Stimulated activated memory B cell treated with anti-CD40 and anti-IgM and Interleukin-4, amounts not matched to agents 10 μg/mL and 1 μg/mL and 100 μg/mL, for 72 hours (primary cell): ENCODE data around the gene XRRA1.

Experiments
- ATAC-seq: fragments of 150-1000 bp; cut with Tn5 transposase; 2 replicates; pipeline ENCODE4 v1.10.0; 2021
- H3K27ac Mint-ChIP-seq: one replicate; pipeline ENCODE4 v1.8.0; 2022; ENCODE audit warnings: mild to moderate bottlenecking, mixed read lengths
- H3K27me3 Mint-ChIP-seq: one replicate; pipeline ENCODE4 v1.8.0; 2022; ENCODE audit warnings: mixed read lengths
- H3K36me3 Mint-ChIP-seq: one replicate; pipeline ENCODE4 v1.8.0; 2022; ENCODE audit warnings: mixed read lengths
- H3K4me1 Mint-ChIP-seq: one replicate; pipeline ENCODE4 v1.8.0; 2022; ENCODE audit warnings: mixed read lengths
- H3K4me3 Mint-ChIP-seq: one replicate; pipeline ENCODE4 v1.8.0; 2022; ENCODE audit warnings: mild to moderate bottlenecking, moderate library complexity, mixed read lengths
- H3K9me3 Mint-ChIP-seq: one replicate; pipeline ENCODE4 v1.8.0; 2022; ENCODE audit warnings: mixed read lengths

XRRA1 gene

DNA sequence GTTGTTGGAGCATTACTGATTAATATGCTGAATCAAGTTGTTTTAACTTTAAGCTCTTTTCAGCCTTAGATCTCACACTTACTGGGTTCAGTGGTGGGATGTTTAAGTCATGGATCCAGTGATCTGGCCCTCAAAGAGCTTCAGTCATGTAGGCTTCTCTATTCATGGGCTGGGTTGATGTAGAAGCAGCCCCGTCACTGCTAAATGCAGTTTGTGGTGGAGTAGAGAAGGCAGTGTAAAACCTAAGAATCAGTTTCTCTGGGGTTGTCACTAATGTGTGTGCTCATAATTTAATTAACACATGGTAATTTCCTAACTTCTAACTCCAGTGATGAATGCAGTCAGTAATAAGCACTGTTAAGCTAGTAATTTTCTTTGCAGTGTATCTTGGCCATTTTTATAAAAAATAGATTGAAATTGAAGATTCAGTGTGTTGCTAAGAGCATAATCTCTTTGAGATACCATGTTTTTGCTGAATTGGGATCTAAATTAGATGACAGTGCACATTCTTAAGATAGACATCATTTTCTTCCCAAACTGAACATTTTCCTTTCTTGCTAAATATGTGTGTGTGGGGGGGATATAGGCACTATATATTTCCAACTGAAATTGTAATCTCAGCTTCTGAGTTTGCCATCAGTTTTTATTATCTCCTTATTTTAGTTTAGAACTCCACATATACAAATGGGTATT is 9.2 kb upstream of the XRRA1 start:
- H3K4me1 Mint-ChIP-seq: peaks cover 89% of the 10 kb centered on the region
- H3K4me3 Mint-ChIP-seq: no peak overlapping the region
- no peaks in the 10 kb centered on the region for H3K9me3 Mint-ChIP-seq
- no peak overlapping the region for H3K27ac Mint-ChIP-seq
- ATAC-seq: no peak
- peaks cover 54% of the 10 kb centered on the region for H3K36me3 Mint-ChIP-seq
- H3K27me3 Mint-ChIP-seq: no peaks in the 10 kb centered on the region

- H3K27me3 Mint-ChIP-seq: no peaks in the 10 kb centered on the region
- ATAC-seq: no peak
- no peak overlapping the region for H3K4me3 Mint-ChIP-seq
- H3K4me1 Mint-ChIP-seq: peaks cover 89% of the 10 kb centered on the region
- peaks cover 51% of the 10 kb centered on the region for H3K36me3 Mint-ChIP-seq
- no peaks in the 10 kb centered on the region for H3K9me3 Mint-ChIP-seq
- peak overlapping the region; percentile 9 for H3K27ac Mint-ChIP-seq
These were observed 7.6 kb upstream of the XRRA1 start for GRCh38 chr11:74956397-74957015.

DNA sequence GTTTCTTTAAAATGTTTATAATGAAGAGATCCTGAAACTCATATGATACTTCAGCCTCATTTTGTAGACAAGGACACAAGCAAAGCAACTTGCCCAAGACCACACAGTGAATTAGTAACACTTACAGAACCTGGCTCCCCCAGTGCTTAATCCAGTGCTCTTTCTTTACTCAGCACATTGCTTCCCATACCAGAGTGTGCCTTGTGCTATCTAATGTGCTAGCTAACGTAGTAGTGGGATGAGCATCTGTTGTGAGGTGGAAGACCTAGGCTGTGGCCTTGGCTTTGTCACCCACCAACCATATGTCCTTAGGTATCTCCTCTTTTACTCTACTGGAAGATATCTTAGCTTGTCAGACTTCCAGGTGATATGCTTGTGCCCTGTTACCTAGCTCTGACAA is 5.3 kb upstream of the XRRA1 start:
- Mint-ChIP-seq H3K4me3 (peak overlapping the region; percentile 35), H3K27me3 (no peaks in the 10 kb centered on the region), H3K9me3 (no peaks in the 10 kb centered on the region), H3K4me1 (peaks cover 93% of the 10 kb centered on the region), H3K27ac (peak overlapping the region; percentile 70), H3K36me3 (peaks cover 48% of the 10 kb centered on the region)
- ATAC-seq: no peak

DNA sequence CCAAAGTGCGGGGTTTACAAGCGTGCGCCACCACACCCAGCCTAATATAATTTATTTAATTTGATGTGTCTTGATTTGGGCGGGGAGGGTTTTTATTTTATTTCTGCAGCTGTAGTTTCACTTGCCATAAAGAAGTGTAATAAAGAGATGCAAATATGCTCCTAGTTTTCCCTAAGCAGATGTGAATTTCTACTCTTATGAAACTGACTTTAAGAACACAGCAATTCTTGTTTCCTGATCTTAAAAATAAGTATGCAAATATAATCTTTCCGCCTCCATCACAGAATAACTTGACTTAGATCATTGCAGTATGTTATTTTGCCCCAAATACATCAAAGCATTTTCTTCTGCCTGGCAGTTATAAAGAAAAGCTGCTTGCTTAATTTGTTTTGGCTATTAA is 4.6 kb upstream of the XRRA1 start:
- Mint-ChIP-seq H3K36me3 (peaks cover 43% of the 10 kb centered on the region), H3K4me1 (peaks cover 86% of the 10 kb centered on the region), H3K27me3 (no peaks in the 10 kb centered on the region), H3K9me3 (no peaks in the 10 kb centered on the region), H3K27ac (peak overlapping the region; percentile 70), H3K4me3 (no peak overlapping the region)
- no peak for ATAC-seq

DNA sequence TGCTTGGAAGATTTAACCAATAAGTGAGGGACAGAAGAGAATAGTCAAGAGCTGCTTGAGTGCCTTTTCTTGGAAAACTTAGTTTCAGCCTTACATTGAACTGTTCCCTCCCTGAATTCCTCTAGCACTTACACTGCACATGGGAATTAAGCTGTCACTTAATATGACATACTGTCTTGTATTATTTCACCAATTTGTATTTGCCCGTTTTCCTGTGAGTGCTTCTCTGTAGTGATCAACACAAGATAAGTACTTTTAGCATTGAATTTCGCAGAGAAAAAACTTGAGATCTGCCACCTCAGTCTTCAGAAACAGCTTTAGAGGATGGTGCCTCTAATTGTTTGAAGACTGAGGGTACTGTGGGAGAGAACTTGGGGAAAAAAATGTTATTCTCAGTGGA is 3.9 kb upstream of the XRRA1 start:
- no peak overlapping the region for H3K4me3 Mint-ChIP-seq
- H3K27ac Mint-ChIP-seq: peak overlapping the region; percentile 95
- no peaks in the 10 kb centered on the region for H3K9me3 Mint-ChIP-seq
- no peak for ATAC-seq
- H3K36me3 Mint-ChIP-seq: peaks cover 40% of the 10 kb centered on the region
- H3K4me1 Mint-ChIP-seq: peaks cover 82% of the 10 kb centered on the region
- H3K27me3 Mint-ChIP-seq: no peaks in the 10 kb centered on the region

- Mint-ChIP-seq H3K9me3 (no peaks in the 10 kb centered on the region), H3K27ac (peak overlapping the region; percentile 95), H3K4me3 (peak overlapping the region; percentile 94), H3K27me3 (no peaks in the 10 kb centered on the region), H3K36me3 (peaks cover 32% of the 10 kb centered on the region), H3K4me1 (peaks cover 78% of the 10 kb centered on the region)
- no peak for ATAC-seq
These were observed 2.3 kb upstream of the XRRA1 start for GRCh38 chr11:74951226-74951625.

DNA sequence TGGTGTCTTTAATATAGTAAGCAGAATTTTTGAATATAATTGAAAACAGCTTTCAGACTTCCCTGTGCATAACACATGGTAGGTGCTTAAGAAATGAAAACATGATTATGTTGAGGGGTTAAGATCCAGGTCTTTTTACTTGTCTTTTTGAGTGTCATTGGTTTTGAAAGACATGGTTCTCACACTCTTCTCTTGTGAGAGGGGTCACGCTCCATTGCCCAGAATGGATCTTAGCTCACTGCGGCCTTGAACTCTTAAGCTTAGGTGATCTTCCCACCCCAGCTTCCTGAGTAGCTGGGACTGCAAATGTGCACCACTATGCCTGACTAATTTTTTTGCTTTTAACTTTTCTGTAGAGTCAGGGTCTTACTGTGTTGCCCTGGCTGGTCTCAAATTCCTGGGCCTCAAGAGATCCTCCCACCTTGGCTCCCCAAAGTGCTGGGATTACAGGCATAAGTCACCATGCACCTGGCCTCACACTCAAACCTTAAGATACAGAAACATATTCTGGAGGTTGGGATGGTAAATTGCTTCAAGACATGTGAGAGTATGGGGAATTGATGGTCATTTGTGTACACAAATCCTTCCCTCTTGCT is 1.6 kb upstream of the XRRA1 start:
- Mint-ChIP-seq H3K4me1 (peaks cover 78% of the 10 kb centered on the region), H3K27ac (peak overlapping the region; percentile 95), H3K4me3 (peak overlapping the region; percentile 94), H3K9me3 (no peaks in the 10 kb centered on the region), H3K27me3 (no peaks in the 10 kb centered on the region), H3K36me3 (peaks cover 28% of the 10 kb centered on the region)
- ATAC-seq: no peak

DNA sequence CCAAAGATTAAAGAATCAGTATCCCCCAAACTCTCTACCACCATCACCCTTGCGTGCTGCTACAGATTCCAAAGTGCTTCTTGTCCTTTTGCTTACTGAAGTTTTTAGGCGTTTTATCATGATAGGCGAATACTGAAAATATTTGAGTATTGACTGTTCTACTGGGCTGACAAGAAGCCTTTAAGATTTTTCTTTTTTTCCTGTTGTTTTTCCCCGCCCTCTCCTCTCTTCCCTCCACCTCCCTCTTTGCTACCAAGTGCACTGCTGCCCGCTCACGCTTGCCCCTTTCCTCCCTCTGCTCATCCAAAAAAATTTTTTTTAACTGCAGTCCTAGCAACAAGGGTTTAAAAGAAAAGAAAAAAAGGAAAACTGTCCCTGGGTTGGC is 854 bp upstream of the XRRA1 start:
- Mint-ChIP-seq H3K27ac (peak overlapping the region; percentile 95), H3K27me3 (no peaks in the 10 kb centered on the region), H3K9me3 (no peaks in the 10 kb centered on the region), H3K36me3 (peaks cover 30% of the 10 kb centered on the region), H3K4me1 (peaks cover 81% of the 10 kb centered on the region), H3K4me3 (peak overlapping the region; percentile 94)
- ATAC-seq: no peak

GRCh38 chr11:74948546-74948897 is 369 bp downstream of the XRRA1 start:
- H3K27me3 Mint-ChIP-seq: no peaks in the 10 kb centered on the region
- peaks cover 74% of the 10 kb centered on the region for H3K4me1 Mint-ChIP-seq
- peak overlapping the region; percentile 94 for H3K4me3 Mint-ChIP-seq
- no peaks in the 10 kb centered on the region for H3K9me3 Mint-ChIP-seq
- peak; percentile 18 for ATAC-seq
- H3K27ac Mint-ChIP-seq: peak overlapping the region; percentile 95
- H3K36me3 Mint-ChIP-seq: peaks cover 27% of the 10 kb centered on the region

GRCh38 chr11:74942073-74942759 is 6.7 kb downstream of the XRRA1 start:
- Mint-ChIP-seq H3K27me3 (no peaks in the 10 kb centered on the region), H3K4me3 (no peak overlapping the region), H3K36me3 (peaks cover 62% of the 10 kb centered on the region), H3K27ac (peak overlapping the region; percentile 36), H3K9me3 (no peaks in the 10 kb centered on the region), H3K4me1 (peaks cover 54% of the 10 kb centered on the region)
- no peak for ATAC-seq

DNA sequence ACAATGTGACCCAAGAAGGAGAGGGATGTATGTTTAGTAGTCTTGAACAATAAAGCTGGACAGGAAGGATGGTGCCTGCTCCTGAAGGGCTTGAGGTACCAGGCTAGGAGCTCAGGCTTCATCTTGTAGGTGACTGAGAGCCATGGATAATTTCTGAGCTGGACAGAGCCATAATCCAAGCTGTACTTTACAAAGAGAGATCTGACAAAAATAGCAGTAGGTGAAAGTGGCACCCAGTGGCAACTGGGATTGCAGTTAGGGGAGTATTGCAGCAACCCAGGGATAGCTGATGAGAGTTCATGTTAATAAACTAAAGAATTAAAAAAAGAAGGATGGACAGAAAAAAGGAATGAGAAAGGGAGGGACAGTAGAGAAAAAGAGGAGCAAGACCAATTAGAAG is 7.4 kb downstream of the XRRA1 start:
- no peaks in the 10 kb centered on the region for H3K9me3 Mint-ChIP-seq
- ATAC-seq: no peak
- peaks cover 47% of the 10 kb centered on the region for H3K4me1 Mint-ChIP-seq
- no peaks in the 10 kb centered on the region for H3K27me3 Mint-ChIP-seq
- H3K36me3 Mint-ChIP-seq: peaks cover 67% of the 10 kb centered on the region
- H3K27ac Mint-ChIP-seq: no peak overlapping the region
- no peak overlapping the region for H3K4me3 Mint-ChIP-seq

DNA sequence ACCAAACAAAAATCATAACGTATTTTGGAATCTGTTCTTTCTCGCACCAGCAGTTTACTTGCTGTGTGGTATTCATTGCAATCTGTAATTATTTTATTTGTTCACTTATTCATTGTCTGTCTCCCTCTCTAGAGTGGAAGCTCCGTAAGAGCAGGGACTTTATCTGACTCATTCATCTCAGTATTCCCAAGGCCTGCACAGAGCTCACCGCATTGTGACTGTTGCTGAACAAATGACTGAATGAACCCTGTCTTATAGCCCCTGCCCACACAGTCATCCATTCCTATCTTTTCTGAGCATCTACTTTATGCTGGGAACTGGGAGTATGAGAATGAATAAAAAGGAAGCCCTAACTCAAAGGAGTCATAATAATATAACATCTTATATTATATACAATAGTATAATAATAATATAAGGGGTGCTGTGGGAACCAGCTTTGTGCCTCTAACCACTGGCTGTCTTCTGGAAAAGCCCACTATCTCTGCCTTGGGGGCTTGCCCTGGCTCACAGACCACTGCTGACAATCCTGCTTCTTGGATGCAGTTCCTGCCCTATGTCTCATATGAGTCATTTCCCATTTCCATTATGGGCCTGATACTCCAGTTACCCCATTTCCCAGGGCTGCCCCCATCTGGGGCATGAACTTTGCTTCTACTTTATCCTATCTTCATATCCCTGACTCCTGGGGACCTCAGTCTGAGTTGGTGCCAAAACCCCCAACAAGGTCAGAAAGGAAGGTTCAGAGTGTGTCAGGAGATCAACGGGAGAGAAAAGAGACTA is 11.0 kb downstream of the XRRA1 start:
- Mint-ChIP-seq H3K4me3 (no peak overlapping the region), H3K36me3 (peaks cover 61% of the 10 kb centered on the region), H3K27ac (no peak overlapping the region), H3K4me1 (peaks cover 18% of the 10 kb centered on the region), H3K27me3 (no peaks in the 10 kb centered on the region), H3K9me3 (no peaks in the 10 kb centered on the region)
- ATAC-seq: no peak

DNA sequence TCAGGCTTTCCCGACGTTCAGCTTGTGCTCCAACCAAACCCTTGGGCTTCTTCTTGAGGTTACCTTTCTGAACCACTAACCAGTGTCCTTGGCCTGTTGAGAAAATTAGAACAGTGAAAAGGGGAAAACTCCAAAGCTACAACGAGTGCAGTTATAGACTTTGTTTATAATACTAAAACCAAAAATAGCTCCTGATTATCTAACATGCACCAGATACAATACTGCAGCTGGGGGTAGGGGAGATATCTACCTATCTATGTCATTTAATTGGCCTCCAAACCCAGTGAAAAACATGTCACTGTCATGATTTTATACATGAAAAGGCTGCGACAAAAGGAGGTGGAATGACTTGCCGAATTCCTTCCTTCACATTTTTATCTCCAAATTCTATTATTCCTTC is 11.9 kb downstream of the XRRA1 start:
- Mint-ChIP-seq H3K4me3 (no peak overlapping the region), H3K27ac (no peak overlapping the region), H3K36me3 (peaks cover 59% of the 10 kb centered on the region), H3K4me1 (peaks cover 9% of the 10 kb centered on the region), H3K27me3 (no peaks in the 10 kb centered on the region), H3K9me3 (no peaks in the 10 kb centered on the region)
- no peak for ATAC-seq

DNA sequence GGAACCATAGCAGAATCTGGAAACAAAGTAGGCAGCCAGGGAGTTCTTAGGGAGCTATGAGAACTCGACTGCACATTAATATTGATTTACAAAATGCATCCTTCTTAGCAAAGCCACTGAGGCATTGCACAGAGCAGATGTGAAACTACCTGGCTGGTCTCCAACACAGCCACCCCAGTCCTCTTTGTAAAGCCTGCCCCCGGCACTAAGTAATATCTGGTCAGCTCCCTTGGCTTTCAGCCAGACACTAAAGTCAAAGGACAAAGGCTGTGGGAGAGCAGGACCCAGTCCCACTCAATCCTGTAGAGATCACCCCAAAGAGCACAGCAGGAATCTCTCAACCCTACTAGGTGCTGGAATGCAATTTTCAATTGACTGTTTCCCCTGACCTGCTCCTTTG is 12.8 kb downstream of the XRRA1 start:
- H3K27ac Mint-ChIP-seq: no peak overlapping the region
- no peaks in the 10 kb centered on the region for H3K9me3 Mint-ChIP-seq
- H3K4me1 Mint-ChIP-seq: no peaks in the 10 kb centered on the region
- H3K27me3 Mint-ChIP-seq: no peaks in the 10 kb centered on the region
- ATAC-seq: no peak
- peaks cover 53% of the 10 kb centered on the region for H3K36me3 Mint-ChIP-seq
- H3K4me3 Mint-ChIP-seq: no peak overlapping the region

DNA sequence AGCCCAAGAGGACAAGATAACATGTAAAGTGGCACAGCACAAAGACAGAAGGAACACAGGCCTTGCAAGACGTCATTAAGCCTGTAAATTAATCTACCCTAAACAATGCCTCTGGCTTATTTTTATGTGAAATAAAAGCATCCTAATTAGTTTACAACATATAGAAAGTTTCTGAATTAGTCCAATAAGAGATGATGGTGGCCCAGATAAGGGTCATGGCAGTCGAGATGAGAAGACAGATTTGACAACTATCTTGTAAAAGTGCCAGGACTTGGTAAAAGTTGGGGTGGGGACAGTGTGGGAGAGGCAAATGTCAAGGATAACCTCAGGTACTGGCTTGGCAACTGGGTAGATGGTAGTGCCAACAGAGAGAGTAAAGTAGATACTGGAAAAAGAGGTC is 13.6 kb downstream of the XRRA1 start:
- Mint-ChIP-seq H3K27me3 (no peaks in the 10 kb centered on the region), H3K27ac (no peak overlapping the region), H3K9me3 (no peaks in the 10 kb centered on the region), H3K4me1 (no peaks in the 10 kb centered on the region), H3K4me3 (no peak overlapping the region), H3K36me3 (peaks cover 44% of the 10 kb centered on the region)
- ATAC-seq: no peak
